Cardiac septum (tissue), 1 donor: Measurements from ENCODE around the gene C1orf122. TPM values are rescaled to one million over a fixed set of nuclear protein-coding genes. Genes with fewer than 3 reads are reported as not detected.
A peak's percentile ranks its signal among the peaks of the same experiment; 100 is the strongest.
"Not testable (repeated sequence)": the region's sequence is repeated elsewhere in the genome, so short reads cannot be mapped to it uniquely, and the experiment has no call there.

Source experiments
- DNase-seq: peaks from one replicate; pipeline ENCODE4 v3.0.0-alpha.2; 2020; ENCODE audit warnings: low spot score
- intact Hi-C: fragments of 100-400 bp; cut with DNase I; formaldehyde crosslinking; loops from one replicate; pipeline ENCODE4 v1.14.0; 2022
- long read RNA-seq: library from polyadenylated mRNA; unstranded; transcript quantifications from one replicate; pipeline ENCODE4 v2.0.0, GENCODE V29; 2021
- total RNA-seq: library from RNA; stranded (reverse); fragmentation: NEBNext Ultra II Directional; extraction: Animal tissue kit (Norgen Biotek cat#: 25700); gene quantifications from one replicate; pipeline ENCODE4 v1.2.1, GENCODE V29; 2021
- donor health status: DM: no; HTN: no; CAD: no.

The C1orf122 gene
- 52.1 TPM for total RNA-seq
- long read RNA-seq, transcript C1orf122-202 (2 exons, 2,229 nt), result minor isoform, 35 of 82 reads
- long read RNA-seq, transcript C1orf122-204 (3 exons, 1,234 nt), result minor isoform, 8 of 82 reads
- long read RNA-seq, transcript C1orf122-201 (3 exons, 973 nt), result major isoform, 38 of 82 reads
- long read RNA-seq, partial matches to known transcripts, result 1 of 82 reads
- long read RNA-seq, other reads (novel, unspliced or antisense), result 0 of 82 reads

DNA sequence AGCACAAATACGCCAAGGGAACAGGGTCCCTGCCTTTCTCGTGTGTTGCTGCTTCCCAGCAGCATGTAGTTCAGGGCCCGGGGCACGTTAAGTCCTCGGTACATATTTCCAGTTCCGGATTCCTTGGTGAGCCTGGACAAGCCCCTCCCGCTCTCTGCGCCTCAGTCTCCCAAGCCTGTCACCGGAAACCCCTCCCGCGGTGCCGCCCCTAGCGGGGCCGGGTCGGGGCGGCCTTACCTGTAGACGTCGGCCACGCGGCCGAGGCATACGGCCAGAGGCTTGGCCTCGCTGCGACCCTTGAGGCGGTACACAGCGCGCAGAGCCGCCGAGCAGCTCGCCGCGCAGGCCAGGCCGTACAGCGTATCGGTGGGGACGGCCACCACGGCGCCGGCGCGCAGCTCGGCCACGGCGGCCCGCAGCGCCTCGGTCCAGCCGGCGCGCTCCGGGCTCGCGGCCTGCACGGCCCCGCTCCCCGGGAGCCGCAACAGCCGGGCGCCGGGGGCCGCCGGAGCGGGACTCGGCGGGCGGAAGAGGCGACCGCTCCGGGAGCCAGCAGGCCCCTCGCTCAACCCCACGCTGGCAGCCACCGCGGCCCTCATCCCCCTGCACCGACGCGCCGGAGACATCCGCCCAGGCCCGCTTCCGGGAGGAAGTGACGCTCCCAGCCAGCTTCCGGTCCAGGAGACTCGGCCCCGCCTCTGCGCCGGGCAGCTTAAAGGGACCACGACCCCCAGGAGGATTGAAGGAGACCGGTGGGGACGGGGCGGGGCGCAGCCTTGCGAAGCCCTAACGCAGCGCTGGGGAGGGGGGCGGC, at the start of gene C1orf122, which contains the start of gene YRDC:
TSS of gene C1orf122 (plus strand) at position 236 of the 814 bp plus-strand sequence. CDS start 615 bp downstream, outside the sequence.
TSS of gene YRDC (minus strand) at position 654 of the 814 bp plus-strand sequence. CDS start at position 626, 28 bp downstream.
- intact Hi-C loops, result loop anchor here (5.0 to 10.0 kb wide), 5 partner anchors 50 to 213 kb away; partner anchors contain the start of genes CDCA8, GNL2, INPP5B and MTF1

GRCh38 chr1:37759451-37759850, 48.1 kb upstream of the C1orf122 start:
- intact Hi-C loops, result no loop called here
- DNase-seq, result no peak

More for the DNA sequence above, at the start of gene C1orf122, which contains the start of gene YRDC:
- peak; percentile 98 for DNase-seq

DNA sequence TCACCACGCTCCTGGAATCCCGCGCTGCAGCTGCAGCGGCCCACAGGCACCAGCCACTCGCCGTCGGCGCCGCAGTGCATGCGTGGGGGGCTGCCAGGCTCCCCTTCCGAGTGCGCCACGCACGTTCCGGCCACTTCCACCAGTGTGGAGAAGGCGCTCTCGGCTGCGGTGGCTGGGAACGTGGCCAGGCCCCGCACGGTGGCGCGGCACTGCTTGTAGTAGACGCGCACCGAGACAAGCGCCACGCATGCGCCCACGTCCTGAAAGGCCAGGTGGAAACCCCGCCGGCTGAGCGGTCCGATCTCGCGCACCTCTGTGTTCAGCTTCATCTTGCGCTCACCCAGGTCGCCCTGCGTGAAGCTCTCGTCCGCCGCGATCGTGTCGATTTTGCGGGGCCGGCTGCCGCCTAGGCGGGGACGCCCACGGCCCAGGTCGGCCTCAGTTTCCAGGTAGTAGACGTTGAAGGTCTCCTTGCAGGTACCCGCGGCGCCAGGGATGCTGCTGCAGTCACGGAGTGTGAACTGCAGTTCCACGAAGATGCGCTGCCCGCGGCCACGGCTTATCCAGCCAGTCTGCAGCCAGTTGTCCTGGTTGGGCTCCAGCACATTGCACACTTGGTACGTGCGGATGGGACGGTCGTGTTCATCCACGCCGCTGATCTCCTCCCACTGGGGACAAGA, 46.0 kb upstream of the C1orf122 start:
- intact Hi-C loops, result no loop called here
- DNase-seq, result no peak

DNA sequence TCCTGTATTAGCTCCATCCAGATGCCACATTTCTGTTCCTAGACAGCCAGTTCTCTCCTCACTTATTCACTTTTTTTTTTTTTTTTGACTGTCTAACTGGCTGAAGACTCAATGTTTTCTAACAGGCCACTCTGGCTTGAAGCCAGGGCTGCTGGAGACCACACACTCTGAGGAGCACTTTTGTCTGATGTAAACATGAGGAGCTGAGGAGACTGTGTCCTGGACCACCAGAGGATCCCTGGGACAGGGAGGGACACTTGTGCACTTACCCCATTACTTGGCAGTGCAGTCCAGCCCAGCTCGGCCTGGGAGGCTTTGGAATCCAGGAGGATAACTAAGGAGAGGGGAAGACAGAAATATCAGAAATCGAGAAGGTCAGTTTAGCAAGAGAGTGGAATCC, 45.1 kb upstream of the C1orf122 start:
- intact Hi-C loops, result no loop called here

GRCh38 chr1:37763791-37764413, 43.7 kb upstream of the C1orf122 start:
- intact Hi-C loops, result no loop called here
- no peak for DNase-seq

More for the DNA sequence above, 45.1 kb upstream of the C1orf122 start:
- no peak for DNase-seq

DNA sequence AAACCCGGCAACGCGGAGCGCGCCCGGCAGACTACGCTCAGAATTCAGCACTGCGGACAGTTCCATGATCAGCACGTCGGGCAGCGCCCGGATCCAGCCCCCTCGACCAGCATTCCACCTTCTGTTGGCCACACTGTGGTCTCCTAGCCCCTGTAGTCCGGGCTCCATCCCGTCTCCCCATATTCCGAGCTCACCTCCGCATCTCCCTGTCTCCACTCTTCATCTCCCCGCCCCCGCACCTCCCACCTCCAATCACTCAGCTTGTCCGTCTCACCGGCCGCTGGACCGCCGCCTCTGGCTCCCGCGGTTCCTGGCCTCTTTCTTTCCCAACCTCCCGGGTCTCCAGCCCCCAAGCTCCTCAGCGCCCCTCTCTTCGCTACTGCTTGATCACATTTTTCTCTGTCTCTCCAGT, 43.2 kb upstream of the C1orf122 start:
- no peak for DNase-seq
- intact Hi-C loops, result no loop called here

DNA sequence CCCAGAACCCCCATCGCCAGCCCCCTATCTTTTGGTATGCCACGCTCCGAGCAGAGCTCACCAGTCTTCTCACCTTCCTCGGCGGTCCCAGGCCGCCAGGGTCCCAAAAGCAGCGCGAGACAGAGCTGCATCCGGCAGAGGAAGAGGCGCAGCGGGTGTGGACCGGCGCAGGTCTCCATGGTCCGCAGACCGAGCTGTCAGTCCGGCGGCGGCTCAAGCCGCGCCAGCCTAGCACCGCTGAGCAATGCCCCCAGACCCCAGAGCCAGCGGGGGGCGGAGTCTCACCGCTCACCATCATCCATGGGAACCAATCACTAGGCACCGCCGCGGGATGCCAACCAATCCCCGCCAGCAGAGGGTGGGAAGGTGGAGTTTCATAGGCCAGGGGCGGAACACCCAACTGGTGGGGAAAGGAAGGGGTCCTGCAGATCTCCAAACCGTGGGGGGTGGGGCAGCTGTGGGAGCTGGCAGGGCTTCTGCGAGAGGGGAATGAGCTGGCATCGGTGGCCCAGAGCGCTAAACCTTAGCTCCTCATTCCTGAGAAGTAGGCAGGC, 42.6 kb upstream of the C1orf122 start, which contains the start of gene EPHA10:
TSS of gene EPHA10 (minus strand) at position 233 of the 554 bp plus-strand sequence. CDS start at position 179, 54 bp downstream.
- no peak for DNase-seq
- intact Hi-C loops, result no loop called here

- intact Hi-C loops, result no loop called here
- no peak for DNase-seq
Measured at GRCh38 chr1:37765916-37766664, 41.5 kb upstream of the C1orf122 start.

- intact Hi-C loops, result no loop called here
- no peak for DNase-seq
Measured at GRCh38 chr1:37767488-37767887, 40.1 kb upstream of the C1orf122 start.

- intact Hi-C loops, DNase-seq: not testable (repeated sequence)
Measured at GRCh38 chr1:37771440-37771839, 36.1 kb upstream of the C1orf122 start.

GRCh38 chr1:37776946-37777516, 30.6 kb upstream of the C1orf122 start:
- DNase-seq, result no peak
- intact Hi-C loops, result no loop called here

GRCh38 chr1:37778654-37779053, 28.9 kb upstream of the C1orf122 start:
- intact Hi-C loops, result no loop called here
- DNase-seq, result no peak

DNA sequence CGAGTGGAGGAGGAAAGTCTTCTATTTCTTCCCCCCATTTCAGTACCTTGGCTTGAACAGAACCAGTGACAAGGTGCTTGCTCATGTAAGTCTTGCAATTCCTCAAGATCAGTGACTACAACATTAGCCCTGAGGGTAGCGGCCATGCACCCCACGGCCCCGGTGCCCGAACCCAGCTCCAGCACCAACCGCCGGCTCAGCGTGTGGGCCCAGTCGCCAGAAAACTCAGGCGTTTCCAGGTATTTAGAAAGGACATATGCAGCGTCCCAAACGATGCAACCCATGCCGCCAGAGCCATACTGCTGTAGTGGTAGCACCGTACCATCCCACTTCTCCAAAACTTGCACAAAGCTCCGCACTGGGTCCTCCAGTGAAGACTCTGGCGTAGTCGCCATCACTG, 25.1 kb upstream of the C1orf122 start:
- intact Hi-C loops, result no loop called here
- DNase-seq, result no peak

- no peak for DNase-seq
- intact Hi-C loops, result no loop called here
Measured at GRCh38 chr1:37792943-37793686, 14.5 kb upstream of the C1orf122 start.

- no peak for DNase-seq
- intact Hi-C loops, result no loop called here
Measured at GRCh38 chr1:37793773-37794371, 13.7 kb upstream of the C1orf122 start, which contains the start of gene MANEAL. Gene MANEAL, plus strand, starts transcription at chr1:37793847. Its CDS starts 336 bp downstream, at chr1:37794183.

DNA sequence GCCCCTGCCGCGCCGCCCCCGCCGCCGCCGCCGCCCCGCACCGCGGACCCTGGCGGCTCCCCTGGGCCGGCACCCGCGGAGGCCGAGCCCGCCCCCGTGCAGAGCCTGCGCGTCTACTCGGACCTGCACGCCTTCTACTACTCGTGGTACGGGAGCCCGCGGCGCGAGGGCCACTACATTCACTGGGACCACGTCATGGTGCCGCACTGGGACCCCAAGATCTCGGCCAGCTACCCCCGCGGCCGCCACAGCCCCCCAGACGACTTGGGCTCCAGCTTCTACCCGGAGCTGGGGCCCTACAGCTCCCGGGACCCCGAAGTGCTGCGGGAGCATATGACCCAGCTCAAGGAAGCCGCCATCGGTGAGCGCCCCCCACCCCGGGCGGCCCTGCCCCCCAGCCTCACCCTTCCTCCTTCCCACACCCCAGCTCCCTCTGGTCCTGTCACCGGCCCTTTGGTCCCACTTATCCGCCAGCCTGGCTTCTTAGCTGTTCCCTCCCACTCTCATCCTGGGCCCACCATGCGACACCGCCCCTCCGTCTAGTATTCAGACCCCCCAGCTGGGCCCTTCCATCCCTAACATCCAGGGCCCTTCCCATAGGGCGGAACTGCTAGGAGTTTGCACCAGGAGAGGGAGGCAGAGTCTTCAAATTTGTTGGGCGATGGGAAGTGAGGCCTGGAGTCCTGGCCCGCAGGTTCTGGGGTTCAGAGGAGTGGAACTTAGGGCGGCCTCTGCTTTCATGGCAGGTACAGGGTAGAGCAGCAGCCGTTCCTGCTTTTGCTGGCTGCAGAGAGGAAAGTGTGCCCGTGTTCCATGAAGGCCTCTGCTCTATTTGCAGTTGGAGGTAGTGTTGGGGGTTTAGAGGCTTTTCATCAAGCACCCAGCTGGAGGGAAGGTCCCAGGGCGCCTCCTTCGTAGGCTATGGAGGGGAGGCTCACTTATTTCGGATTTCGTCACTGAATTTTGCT, 12.9 kb upstream of the C1orf122 start:
- intact Hi-C loops, result no loop called here
- no peak for DNase-seq
